ENCODE data around the gene ZNF215.

- TF ChIP-seq POLR2A (IDR thresholded peaks at IDR 0.05; ENCODE audit: low read depth, low read length) (no peak), GATA2 (IDR thresholded peaks at IDR 0.05; ENCODE audit: insufficient read depth, insufficient read length, low read depth, low read length) (no peak), POLR2AphosphoS5 (IDR thresholded peaks at IDR 0.05; ENCODE audit: insufficient read depth, low read depth, low read length) (no peak), CTCF (IDR thresholded peaks at IDR 0.05; ENCODE audit: extremely low read depth in 1 of 2, insufficient read depth in 1 of 2, low read depth in 1 of 2, low read length in 2 of 2) (no peak), EZH2 (IDR thresholded peaks at IDR 0.05; ENCODE audit: borderline replicate concordance, low read depth, low read length, severe bottlenecking) (no peak)
These were observed 69.5 kb downstream of the ZNF215 start for GRCh38 chr11:6995703-6996102.
